HK-2 (cell line): ENCODE data around the gene BCCIP.

Experiments used
- DNase-seq: peaks from one replicate; pipeline ENCODE4 v3.0.0-alpha.2; 2018; ENCODE audit not compliant: unreplicated experiment

The BCCIP gene

DNA sequence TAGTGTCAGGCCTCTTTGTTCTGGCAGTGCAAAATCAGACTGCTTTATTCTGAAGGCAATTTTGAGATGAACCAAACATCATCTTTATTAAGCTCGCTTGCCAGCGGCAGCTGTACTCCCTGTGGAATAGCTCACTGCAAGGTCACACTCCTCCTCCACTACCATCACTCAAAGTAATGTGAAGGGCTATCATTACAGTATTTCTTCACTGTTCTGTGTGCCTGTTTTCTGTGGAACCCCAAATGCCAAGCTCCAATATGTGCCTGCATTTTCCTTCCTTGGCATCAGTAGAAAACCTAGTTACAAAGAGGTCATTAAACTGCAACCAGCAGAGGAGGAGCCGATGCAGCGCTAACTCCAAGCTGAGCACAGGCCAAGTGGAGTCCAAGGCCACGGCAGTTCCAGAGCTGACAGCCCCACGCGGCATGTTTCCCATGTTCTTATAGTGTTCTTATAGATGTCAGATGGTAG lies 21.4 kb downstream of the BCCIP start:
- DNase-seq = no peak

DNA sequence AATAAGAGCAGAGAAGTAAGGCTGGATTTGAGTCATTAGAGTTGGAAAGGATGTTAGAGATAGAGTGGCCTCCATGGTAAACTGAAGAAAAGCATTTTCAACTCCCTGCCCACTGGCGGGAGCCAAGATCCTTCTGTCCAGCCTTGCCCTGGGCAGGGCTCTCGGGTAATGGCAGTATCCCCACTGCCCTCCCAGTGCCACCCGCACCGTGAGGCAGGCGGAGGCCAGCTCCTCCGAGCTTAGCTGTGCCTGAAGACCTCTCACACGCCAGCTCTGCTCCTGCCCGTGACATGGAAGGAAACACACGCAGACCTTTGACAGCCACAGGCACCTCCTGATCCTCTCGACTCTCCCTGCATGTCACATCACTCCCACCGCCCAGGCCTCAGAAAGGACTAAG lies 22.3 kb downstream of the BCCIP start:
- no peak for DNase-seq

DNA sequence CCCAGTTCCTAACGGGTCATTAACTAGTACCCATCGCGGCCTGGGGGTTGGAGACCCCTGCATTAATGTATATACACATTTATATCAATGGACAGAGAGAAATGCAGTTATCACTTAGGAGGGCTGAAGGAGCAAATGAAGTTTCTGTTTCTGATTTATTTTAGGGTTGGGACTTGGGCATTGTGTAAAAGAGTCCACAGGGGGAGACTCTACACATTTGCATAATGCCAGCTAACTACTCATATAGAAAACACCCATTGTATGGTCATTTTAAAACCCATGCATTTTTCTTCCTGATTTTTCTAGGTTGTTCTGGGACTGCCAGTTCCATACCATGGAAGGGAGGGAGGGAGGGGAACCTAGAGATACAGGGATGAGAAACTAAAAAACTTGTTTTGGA lies 23.5 kb downstream of the BCCIP start:
- DNase-seq = no peak

DNA sequence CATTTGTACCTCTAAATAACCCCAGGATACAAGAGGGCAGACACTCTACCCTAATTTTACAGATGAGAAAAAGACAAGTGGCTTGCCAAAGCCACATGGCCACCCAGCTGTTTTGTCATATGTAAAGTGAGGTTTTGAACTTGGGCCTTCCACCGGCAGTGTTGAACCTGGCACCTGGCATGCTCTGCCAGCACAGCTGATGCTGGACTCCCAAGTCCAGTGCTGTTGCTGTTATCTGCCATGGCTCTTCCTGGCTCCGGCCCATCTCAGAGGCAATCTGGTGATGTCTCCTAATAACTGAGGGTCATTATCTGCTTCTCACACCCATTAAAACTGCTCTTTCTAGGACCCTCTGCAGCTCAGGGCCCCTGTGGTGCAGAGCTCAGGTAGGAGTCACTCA lies 25.0 kb downstream of the BCCIP start:
- no peak for DNase-seq

DNA sequence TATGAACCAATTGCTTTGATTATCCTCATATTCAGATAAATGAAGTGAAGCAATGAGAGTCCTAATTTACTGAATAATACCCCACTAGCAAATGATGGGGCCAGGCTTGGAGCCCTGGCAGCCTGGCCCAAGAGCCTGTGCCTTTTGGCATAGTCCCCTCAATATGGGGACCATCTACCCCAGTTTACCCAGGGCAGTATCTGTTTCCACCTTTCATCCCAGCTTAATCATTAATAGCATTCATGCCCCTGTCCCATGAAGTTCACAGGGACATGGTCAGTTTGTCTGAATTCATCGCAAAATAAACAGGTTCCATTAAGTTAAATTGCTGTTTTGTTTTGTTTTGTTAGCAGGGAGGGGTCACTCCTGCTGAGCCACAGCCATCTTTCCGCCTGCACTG lies 25.5 kb downstream of the BCCIP start:
- no peak for DNase-seq

DNA sequence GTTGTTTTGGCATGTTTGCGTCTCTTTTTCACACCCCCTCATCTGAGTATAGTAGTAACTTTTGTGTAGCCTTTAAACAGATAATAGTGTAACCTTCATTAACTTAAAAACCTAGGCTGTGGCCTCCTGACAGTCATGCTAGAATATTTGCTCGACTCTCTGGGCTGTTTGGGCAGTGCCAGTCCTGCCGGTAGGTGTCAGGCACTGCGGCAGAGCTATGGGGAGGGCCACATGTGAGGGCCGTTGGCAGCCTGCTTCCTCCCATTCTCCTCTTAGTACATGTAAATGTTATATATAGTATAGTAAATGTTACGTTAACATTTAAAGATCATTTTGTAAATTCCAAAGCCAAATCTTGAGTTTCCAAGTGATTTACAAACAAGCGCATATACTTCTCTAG lies 26.1 kb downstream of the BCCIP start:
- no peak for DNase-seq

DNA sequence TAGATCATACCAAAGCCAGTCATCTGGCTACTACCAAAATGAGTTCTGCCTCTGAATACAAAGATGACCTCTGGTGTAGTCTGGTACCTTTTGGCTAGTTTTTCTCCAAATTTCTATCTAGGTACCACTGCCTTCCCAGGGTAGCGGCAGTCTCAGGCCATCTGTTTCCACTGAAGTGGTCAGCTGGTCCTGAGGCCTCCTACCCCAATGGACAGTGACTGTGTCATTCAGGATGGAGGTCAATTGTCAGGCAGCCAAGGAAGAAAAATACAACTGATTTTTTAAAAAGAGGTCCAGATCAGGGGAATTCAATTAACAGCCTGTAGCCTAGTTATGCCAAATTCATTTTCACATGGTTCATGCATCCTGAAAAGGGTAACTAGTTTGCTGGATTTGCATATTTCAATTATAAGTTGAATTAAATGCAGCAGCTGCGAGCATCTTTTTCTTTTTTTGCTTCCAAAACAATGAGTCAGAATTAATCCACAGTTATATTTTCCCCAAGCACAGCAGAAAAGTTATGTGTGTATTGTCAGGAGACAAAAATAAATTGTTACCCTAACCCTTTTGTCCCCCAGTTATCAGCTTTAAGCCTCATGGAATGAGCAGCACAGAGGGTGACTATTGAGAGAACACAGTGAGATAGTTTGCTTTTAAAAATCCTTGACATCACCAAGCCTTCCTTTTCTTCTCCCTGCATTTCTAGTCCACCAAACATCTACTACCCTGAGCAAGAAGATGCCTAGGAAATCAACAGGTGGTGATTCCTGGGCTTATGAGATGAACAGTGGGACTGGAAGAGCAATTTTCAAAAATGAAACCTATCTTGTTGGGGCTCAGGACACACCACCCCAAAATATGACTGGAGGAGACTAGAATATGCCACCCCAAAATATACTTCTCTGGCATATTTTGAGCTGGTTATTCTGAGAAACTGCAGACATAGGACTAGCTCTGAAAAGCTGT lies 27.7 kb downstream of the BCCIP start:
- DNase-seq = no peak

DNA sequence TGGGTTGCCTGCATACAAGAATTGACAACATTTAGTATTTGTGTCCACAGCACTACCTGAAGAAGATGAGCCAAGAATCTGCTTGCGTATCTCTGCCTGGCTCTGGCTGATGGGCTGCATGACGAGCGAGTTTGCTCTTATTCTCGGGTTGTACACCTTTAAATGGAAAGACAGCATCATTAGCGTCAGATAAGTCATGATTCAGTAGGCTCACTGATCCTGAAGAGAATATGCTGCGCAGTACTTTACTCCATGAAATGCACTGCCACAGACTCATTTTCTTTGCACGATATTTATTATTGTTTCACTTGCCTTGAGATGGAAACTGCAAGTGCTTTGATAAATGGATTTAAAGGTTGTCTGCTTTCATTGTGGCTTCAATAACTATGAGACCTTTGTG lies 29.1 kb downstream of the BCCIP start:
- DNase-seq = no peak

DNA sequence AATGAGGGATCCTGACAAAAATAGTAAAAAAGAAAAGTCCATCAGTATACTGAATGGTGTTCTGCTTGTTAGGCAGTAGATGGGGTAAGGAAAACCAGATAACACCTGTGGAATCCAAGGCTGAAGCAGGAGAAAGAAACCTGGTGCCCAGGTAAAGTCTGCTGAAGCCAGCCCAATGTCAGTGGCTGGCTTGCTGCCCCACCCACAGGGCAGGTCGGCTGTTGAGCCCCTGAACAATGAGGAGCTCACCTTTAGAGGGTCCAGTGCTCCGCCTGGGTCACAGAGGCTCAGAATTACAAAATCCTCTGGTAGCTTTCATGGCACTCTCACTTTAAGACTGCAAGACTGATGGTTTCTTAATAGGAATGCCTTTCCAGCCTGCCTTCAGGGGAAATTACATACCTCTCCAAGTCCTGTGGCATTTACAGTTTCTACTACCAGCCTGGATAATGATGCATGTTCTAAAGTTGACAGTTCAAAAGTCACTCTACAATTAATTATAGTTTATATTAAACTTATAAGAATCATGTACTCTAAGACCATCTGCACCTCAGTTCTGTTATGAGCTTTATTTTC lies 33.9 kb downstream of the BCCIP start:
- DNase-seq = no peak

DNA sequence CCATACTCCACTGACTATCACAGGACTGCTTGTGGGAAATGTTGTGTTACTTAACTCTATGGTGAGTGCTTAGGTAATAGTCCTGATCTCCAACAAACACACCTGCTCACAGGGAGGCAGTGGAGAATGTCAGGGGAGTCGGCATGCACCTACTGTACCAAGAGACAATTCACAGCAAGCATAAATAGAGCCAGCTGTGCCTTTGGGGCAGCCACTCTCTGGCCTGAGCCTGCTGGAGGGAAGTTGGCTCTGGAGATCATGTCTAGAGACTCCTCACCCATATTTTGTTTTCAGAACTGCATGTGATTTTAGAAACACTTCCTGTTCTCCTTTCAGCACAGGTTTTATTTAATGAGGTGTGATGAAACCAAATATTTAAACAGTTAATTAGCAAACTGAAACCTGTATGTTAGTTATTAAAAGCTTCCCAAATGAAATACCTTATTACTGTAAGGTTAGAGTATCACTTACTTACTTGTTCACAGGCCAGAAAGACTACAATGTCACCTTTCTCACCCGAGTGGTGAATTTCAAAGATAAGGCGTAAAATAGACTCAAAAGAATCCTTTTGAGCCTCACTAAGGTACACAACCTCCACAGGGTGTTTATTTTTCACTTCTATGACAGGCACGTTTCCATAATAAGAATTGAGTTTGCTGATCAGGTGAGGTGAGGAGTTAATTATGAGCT lies 35.9 kb downstream of the BCCIP start:
- DNase-seq = no peak

DNA sequence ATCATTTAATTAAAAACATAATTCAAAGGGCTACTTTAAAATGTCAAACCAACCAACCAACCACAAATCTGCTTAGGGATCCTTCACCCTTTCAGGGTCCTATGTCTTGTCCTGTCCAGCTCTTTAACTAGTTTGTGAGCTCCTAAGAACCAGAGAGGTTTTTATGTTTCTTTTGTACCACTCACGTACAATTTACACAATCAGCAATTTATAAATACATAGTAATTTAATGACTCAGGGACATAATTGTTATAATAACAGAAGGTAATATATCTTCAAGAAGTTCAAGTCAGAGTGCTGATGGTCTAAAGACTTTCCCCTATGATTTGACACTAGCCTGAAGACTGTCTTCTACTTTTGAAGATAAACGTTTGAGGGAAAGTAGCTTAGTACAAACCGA lies 41.8 kb downstream of the BCCIP start:
- DNase-seq = no peak

DNA sequence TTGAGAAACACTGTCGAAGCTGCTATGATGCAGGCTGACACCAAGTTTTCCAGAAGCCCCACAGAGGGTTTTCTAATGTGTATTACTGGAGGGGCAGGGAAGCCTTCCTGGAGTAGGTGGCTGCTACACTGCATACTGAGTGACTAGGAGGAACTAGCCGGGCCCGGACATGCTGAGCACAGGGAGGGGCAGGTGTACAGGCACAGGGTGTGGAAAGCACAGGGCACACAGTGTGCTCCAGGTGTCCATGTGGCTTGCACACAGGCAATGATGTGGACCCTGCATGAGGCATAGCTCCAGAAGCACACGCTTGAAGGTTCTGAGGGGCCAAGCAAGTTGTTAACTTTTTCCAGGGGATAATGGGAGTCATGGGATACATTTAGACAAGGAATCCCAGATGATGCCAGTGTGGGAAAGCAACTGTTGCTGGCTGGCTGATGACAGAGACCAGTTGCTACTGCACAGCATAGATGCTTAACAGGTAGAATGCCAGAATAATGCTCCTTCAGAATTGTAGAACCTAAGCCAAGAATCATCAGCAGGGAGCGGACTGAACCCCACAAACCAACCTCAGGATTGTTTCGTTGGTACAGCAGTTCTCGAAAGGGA lies 43.2 kb downstream of the BCCIP start:
- no peak for DNase-seq

DNA sequence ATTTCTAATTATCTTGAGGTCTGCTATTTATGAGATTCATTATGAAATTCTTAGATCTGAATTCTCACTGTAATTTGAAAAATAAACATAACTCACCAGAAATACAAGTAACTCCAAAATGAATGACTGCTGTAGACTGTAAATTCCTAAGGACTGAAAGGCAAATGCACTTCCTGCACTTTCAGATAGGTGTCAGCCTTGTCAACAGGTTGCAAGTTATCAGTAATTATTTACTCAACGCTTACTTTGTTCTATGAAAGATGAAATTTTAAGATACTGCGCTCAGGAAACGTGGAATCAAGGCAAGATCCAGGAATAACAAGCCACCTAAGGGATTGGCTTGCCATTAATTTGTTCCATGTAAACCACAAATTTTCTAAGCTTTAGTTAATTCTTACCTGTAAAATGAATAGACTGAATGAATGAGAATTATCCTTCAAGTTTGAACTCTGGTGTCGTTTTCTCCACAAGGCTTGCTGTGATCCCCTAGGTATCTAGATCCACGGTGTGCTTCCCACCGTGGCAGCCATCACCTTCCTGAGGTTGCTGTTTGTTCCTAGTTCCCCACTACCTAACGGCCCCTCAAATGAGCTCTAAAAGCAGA lies 45.1 kb downstream of the BCCIP start:
- DNase-seq = no peak

DNA sequence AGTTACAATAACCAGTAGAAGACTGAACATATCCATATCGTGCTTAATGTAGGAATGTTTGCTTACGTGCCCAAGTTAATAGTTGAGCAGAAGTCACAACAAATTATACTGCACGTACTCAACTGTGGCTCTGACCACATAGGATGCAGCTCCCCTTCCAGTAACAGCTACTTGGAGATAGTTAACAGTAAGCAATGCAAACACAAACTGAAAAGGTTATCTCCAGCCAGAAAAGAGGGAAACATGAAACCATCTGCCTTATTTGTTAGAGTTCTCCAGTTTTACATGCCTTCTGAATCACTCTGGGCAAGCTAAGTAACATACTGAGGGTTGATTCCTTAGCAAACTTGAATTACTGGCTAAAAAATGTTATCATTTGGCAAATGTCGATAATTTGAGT lies 48.0 kb downstream of the BCCIP start:
- DNase-seq = no peak

DNA sequence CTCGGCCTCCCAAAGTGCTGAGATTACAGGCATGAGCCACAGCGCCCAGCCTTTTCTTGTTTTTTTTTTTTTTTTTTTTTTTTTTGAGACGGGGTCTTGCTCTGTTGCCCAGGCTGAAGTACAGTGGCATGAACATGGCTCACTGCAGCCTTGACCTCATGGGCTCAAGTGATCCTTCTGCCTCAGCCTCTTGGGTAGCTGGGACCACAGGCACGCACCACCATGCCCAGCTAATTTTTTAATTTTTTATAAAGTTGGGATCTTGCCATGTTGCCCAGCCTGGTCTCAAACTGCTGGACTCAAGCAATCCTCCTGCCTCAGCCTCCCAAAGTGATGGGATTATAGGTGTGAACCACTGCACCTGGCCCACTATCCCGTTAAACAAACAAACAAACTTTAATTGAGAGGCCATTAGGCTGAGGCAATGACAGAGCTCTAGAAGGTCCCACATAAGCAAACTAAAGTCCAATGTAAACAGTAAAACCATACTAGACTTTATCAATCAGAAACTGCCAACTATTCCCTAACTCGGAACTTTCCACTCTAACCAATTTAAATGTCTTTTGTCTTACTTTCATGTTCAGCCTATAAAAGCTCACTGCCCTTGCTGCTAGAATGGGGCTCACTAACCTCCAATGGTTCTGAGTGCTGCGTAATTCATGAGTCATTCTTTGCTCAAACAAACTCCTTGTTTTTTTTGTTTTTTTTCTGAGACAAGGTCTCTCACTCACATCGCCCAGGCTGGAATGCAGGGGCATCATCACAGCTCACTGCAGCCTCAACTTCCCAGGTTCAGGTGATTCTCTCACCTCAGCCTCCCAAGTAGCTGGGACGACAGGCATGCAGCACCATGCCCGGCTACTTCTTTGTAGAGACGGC lies 55.9 kb downstream of the BCCIP start:
- peak; percentile 47 for DNase-seq

DNA sequence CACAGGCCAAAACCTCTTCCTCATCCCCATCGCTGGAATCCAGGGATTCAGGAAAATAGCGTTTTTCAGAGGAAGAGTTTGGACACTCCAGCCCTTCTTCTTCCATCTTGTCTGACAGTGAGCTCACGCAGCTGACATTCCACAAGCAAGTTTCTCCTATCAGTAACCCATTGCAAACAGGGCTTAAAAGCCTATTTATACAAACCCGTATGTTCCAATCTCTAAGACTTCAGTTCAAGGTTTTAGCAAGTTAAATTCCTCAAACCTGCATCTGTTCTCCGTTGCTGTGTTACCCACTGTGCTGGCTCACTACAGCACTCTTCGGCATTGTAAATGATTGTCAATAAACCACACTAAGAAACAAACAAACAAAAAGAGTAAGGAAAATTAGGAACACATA lies 57.4 kb downstream of the BCCIP start:
- no peak for DNase-seq

DNA sequence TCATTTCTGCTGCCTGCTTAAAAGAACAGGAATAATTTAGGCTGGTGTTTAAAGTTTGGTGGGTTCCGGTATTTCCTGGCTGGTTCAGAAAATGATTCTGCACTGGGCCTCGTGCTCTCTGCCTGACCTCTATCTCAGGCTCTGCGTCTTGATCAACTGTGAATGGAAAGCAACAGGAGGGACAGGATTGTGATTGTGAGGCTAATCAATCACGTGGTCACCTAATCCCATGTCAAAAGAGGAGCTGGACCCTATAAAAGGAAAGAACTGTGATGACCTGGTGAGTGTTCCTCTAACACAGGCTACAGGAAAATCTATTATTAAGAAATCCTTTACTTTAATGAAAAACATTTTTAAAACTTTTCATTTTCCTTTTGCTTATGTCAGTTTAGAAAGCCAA lies 57.8 kb downstream of the BCCIP start, which contains the start of gene DHX32:
TSS of gene DHX32 (minus strand) at position 101 of the 400 bp plus-strand sequence. CDS start 468 bp downstream, outside the sequence.
- no peak for DNase-seq

DNA sequence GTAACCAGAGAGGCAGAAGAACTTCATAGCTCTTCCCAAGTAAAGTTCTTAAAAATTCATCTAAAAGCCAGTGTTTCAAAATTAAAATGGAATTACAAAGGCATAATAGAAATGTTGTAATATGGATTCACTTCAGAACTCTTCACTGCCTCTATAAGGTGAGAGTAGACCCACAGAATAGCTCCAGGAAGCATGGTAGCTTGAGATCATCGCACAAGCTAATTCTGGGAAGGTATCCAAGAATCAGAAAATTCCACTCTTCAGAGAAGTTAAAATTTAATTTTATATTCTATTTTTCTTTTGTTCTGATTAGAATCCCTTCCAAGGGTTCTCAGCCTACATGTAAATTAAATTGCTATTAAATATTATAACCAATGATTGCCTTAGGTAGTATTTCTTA lies 59.2 kb downstream of the BCCIP start:
- DNase-seq = no peak

DNA sequence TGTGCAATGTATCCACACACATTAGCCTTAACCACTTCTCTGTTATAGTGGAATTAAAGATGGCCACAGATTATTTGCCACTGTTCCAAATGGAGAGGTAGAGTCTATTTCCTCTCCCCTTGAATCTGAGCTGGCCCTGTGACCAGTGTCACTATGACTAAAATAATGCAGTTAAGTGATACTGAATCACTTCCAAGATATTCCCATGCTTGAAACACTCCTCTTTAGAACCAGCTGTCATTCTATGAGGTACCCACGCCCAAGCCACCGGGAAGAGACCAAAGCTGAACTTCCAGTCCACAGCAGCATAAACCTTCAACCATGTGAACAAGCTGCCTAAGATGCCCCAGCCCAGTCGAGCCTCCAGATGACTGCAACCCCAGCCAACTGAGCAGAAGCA lies 59.9 kb downstream of the BCCIP start:
- DNase-seq = peak; percentile 13
